ENCODE results near the gene DAB2IP.

DAB2IP gene

DNA sequence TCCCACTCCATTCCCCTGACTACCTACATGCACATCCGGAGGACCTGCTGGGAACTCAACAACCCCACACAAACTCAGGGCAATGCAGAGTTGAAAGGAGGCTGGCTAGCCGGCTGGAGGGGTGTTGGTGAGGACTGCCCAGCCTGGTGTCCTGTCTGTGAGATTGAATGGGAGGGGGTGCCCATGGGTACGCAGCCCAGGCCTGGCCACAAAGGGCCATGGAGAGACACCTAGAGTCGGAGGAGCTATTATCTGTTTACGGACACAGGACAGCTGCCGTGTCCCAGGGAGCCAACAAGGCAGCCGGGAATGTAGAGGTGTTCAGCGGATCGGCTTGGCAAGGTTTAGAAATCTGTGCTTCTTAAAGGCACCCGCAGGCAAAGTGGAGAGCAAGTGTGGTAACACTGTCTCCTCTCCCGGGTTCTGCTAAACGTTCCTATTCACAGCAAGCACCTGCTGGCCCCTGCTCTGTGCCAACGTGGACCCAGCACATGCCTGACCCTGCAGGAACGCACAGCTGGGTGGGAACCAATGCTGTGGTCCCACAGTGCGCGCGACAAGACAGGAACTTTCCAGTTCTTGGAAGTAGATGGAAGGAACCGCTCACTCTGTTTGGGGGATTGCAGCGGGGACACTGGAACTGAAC is 166.7 kb downstream of the DAB2IP start:
- Histone ChIP-seq H3K27me3 (ENCODE audit: insufficient read depth, poor library complexity, severe bottlenecking) (no peaks in the 10 kb centered on the region), H3K27ac (ENCODE audit: poor library complexity, severe bottlenecking) (no peak overlapping the region), H3K9me3 (ENCODE audit: severe bottlenecking) (no peaks in the 10 kb centered on the region), H3K4me1 (ENCODE audit: insufficient read depth, poor library complexity, severe bottlenecking) (peaks cover 3% of the 10 kb centered on the region), H3K4me3 (ENCODE audit: severe bottlenecking) (no peak overlapping the region), H3K36me3 (ENCODE audit: low read depth) (no peaks in the 10 kb centered on the region)
- ATAC-seq (ENCODE audit: low read depth) = no peak
- TF ChIP-seq, protein P1, sequence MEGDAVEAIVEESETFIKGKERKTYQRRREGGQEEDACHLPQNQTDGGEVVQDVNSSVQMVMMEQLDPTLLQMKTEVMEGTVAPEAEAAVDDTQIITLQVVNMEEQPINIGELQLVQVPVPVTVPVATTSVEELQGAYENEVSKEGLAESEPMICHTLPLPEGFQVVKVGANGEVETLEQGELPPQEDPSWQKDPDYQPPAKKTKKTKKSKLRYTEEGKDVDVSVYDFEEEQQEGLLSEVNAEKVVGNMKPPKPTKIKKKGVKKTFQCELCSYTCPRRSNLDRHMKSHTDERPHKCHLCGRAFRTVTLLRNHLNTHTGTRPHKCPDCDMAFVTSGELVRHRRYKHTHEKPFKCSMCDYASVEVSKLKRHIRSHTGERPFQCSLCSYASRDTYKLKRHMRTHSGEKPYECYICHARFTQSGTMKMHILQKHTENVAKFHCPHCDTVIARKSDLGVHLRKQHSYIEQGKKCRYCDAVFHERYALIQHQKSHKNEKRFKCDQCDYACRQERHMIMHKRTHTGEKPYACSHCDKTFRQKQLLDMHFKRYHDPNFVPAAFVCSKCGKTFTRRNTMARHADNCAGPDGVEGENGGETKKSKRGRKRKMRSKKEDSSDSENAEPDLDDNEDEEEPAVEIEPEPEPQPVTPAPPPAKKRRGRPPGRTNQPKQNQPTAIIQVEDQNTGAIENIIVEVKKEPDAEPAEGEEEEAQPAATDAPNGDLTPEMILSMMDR (IDR thresholded peaks at IDR 0.05; ENCODE audit: poor library complexity, severe bottlenecking) = no peak
- no peak for DNase-seq (ENCODE audit: low spot score)

DNA sequence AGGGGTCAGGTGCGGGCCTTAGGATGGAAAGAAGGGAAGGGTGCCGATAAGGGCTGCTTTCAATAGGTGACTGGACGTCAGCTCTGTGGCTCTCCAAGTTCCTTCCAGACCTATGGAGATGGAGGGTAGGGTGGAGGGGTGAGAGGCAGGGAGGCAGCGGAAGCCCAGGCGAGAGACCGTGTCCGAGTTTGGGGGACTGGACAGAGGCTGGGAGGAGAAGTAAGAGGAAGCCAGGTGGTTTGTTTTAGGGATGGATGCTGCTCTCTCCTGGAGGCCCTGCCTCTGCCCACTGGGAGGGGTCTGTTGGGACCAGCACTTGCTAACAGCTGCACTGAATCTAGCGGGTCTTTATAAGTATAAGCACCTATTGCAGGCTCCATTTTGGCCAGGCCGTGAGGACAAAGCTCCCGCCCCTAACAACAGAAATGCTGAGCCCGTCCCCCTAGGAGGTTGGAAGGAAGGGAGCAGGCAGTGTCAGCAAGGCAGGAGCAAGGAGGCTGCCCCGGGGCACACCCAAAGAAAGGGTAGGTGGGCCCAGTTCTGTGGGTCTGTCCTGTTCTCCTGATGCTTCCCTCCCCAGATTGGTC is 167.5 kb downstream of the DAB2IP start:
- H3K27me3 ChIP-seq (ENCODE audit: insufficient read depth, poor library complexity, severe bottlenecking) = no peaks in the 10 kb centered on the region
- no peak for ATAC-seq (ENCODE audit: low read depth)
- DNase-seq (ENCODE audit: low spot score) = no peak
- peaks cover 3% of the 10 kb centered on the region for H3K4me1 ChIP-seq (ENCODE audit: insufficient read depth, poor library complexity, severe bottlenecking)
- H3K27ac ChIP-seq (ENCODE audit: poor library complexity, severe bottlenecking) = no peak overlapping the region
- H3K9me3 ChIP-seq (ENCODE audit: severe bottlenecking) = no peaks in the 10 kb centered on the region
- no peak overlapping the region for H3K4me3 ChIP-seq (ENCODE audit: severe bottlenecking)
- no peaks in the 10 kb centered on the region for H3K36me3 ChIP-seq (ENCODE audit: low read depth)
- TF ChIP-seq, protein P1 (IDR thresholded peaks at IDR 0.05; ENCODE audit: poor library complexity, severe bottlenecking) = no peak

DNA sequence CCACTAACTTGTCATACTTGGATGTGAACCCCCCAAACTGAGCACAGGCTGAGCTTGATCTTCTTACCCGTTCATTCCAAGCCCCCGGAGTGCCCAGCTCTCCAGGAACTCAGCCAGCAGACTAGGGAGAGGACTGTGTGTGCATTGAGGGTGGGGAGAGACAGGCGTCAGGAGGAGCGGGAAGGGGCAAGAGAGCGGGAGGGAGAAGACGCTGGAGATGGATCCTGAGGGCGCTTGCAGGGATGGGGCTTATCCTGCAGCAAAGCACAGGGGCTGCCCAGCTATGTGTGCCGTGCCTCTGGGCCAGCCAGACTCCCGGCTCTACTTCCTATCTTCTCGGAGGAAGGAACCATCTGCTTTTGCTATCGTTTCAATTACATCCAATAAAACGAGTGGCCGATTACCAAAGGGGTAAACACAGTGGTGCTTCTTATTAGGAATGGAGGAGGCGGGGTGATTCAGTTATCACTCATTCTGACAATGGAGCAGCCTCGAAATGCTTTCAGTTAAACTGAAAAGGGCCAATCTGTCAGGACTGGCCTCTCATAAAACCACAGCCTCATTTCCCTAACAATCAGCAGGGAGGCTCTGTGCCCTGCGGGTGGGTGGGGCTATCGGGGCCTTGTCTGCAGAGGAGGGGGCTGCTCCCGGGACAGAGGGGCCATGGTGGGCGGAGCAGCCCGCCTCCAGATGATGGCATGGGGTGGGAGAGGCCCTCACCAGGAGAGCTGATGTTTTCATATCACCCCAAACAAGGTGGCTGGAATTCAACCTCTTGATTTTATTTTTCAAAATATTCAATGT is 168.2 kb downstream of the DAB2IP start:
- DNase-seq (ENCODE audit: low spot score) (no peak), ATAC-seq (ENCODE audit: low read depth) (peak; percentile 50)
- Histone ChIP-seq H3K9me3 (ENCODE audit: severe bottlenecking) (no peaks in the 10 kb centered on the region), H3K36me3 (ENCODE audit: low read depth) (no peaks in the 10 kb centered on the region), H3K27ac (ENCODE audit: poor library complexity, severe bottlenecking) (no peak overlapping the region), H3K4me3 (ENCODE audit: severe bottlenecking) (no peak overlapping the region), H3K27me3 (ENCODE audit: insufficient read depth, poor library complexity, severe bottlenecking) (no peaks in the 10 kb centered on the region), H3K4me1 (ENCODE audit: insufficient read depth, poor library complexity, severe bottlenecking) (peaks cover 3% of the 10 kb centered on the region)
- TF ChIP-seq, protein P1 (IDR thresholded peaks at IDR 0.05; ENCODE audit: poor library complexity, severe bottlenecking) = no peak

DNA sequence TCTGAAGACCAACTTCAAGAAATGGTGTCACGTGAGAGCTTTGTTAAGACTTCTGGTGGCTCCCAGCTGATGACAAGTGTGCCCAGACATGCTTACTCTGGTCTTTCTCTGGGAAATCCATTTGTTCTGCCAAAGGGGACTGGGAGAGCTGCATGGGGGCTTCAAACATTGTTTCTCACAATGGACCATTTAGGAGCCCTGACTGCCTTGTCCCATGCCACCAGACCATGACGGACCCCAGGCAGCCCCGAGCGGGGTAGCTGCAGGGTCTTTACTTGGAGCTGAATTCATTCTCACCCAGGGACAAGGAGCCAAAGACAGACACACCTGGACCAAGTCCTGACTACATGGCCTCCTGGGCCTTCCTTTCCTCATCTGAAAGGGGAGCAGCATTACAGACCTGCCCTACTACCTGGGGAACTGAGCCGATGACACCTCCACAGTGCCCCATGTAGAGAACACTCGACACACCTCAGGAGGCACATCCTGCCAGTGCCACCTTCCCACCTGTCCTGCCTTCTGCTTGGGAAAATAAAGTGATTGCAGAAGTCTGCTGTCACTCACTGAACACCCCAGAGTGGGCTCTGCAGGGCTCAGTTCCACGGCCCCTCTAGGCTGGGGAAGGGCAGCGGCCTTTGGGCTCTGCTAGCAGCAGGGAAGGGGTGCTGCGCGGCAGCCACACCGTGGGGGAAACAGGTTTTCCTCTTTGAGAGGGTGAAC is 169.0 kb downstream of the DAB2IP start:
- Histone ChIP-seq H3K36me3 (ENCODE audit: low read depth) (no peaks in the 10 kb centered on the region), H3K9me3 (ENCODE audit: severe bottlenecking) (no peaks in the 10 kb centered on the region), H3K4me3 (ENCODE audit: severe bottlenecking) (no peak overlapping the region), H3K27me3 (ENCODE audit: insufficient read depth, poor library complexity, severe bottlenecking) (no peaks in the 10 kb centered on the region), H3K27ac (ENCODE audit: poor library complexity, severe bottlenecking) (no peak overlapping the region), H3K4me1 (ENCODE audit: insufficient read depth, poor library complexity, severe bottlenecking) (peaks cover 3% of the 10 kb centered on the region)
- DNase-seq (ENCODE audit: low spot score) = no peak
- ATAC-seq (ENCODE audit: low read depth) = no peak
- TF ChIP-seq, protein P1 (IDR thresholded peaks at IDR 0.05; ENCODE audit: poor library complexity, severe bottlenecking) = no peak
